Activated B cell treated with CpG ODN at 0.5 μM for 24 hours (primary cell): Measurements from ENCODE around the gene KCNH2. TPM values are rescaled to one million over a fixed set of nuclear protein-coding genes. Genes with fewer than 3 reads are reported as not detected.

Source experiments
- ATAC-seq: fragments of 200-7000 bp; cut with Tn5 transposase; one replicate; pipeline ENCODE4 v1.10.0; 2021; ENCODE audit warnings: low read depth, mild to moderate bottlenecking, moderate library complexity
- CTCF ChIA-PET: fragments of 350-600 bp; sonication (Branson Sonifier 250); formaldehyde crosslinking; loops from one replicate; lab custom pipeline; 2021; ENCODE audit warnings: antibody characterized with exemption; lab: Charles Lee
- POLR2A ChIA-PET: fragments of 350-600 bp; sonication (Branson Sonifier 250); formaldehyde crosslinking; loops from one replicate; lab custom pipeline; 2021; ENCODE audit warnings: antibody characterized with exemption; lab: Charles Lee
- DNase-seq: peaks from one replicate; pipeline ENCODE4 v3.0.0; 2022
- H3K27ac Mint-ChIP-seq: one replicate; pipeline ENCODE4 v1.8.0; 2020; ENCODE audit warnings: mixed read lengths
- H3K27me3 Mint-ChIP-seq: one replicate; pipeline ENCODE4 v1.8.0; 2021; ENCODE audit warnings: mixed read lengths
- H3K36me3 Mint-ChIP-seq: one replicate; pipeline ENCODE4 v1.8.0; 2021; ENCODE audit warnings: low read depth, mixed read lengths
- H3K4me1 Mint-ChIP-seq: one replicate; pipeline ENCODE4 v1.8.0; 2021; ENCODE audit warnings: mixed read lengths
- H3K4me3 Mint-ChIP-seq: one replicate; pipeline ENCODE4 v1.8.0; 2020; ENCODE audit warnings: mild to moderate bottlenecking, mixed read lengths
- H3K9me3 Mint-ChIP-seq: one replicate; pipeline ENCODE4 v1.8.0; 2020; ENCODE audit warnings: mixed read lengths
- intact Hi-C: fragments of 100-400 bp; cut with micrococcal nuclease; formaldehyde crosslinking; loops from one replicate; pipeline ENCODE4 v1.15.1; 2024
- total RNA-seq: library from RNA; stranded (reverse); gene quantifications from 2 replicates; pipeline ENCODE4 v1.2.3, GENCODE V29; 2022
- TF ChIP-seq, protein P1 (sequence below): fragments of 200-600 bp; IDR thresholded peaks from one replicate; pipeline ENCODE4 v1.8.0; 2022; ENCODE audit warnings: antibody characterized with exemption, mild to moderate bottlenecking

Gene KCNH2
- total RNA-seq, 1 donor from 2014 or later = 0.29 TPM

DNA sequence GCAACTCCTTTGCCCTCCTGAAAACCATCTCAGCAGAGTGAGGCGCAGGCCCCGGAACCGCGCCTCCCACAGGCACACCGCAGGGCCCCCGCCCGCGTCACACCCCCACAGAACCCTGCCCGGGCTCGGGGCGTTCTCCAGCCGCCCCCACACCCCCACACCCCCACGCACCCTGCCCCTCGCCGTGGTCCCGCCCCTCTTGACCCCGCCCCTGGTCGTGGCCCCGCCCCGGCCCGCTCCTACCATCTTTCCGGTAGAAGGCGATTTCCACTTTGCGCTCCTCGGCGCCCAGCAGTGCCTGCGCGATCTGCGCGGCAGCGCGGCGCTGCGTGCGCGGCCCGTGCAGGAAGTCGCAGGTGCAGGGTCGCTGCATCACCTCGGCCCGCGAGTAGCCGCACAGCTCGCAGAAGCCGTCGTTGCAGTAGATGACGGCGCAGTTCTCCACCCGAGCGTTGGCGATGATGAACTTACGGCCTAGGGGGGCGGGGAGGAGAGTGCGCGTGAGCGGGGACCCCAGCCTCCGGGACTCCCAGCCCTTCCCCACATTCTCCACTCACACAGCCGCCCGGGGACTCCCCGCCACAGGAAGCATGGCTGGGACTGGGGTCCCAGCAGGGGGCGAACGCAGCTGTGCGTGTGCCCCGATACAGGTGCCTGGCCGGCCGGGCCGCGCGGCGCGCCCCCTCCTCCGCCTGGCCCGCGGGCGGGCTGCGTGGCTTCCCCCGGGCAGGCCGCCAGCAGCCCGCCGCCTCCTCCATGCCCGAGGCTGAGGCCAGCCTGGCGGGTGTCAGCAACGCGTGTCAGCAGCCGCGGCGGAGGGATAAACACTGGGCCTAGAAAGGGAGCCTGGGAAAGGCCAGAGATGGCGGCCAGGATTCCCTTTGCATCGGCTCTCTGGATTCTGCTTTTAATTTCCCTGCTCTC, 3.4 kb downstream of the KCNH2 start:
- Mint-ChIP-seq H3K27me3 (peaks cover 29% of the 10 kb centered on the region), H3K27ac (no peak overlapping the region), H3K4me1 (peaks cover 41% of the 10 kb centered on the region), H3K4me3 (peak overlapping the region; percentile 85), H3K36me3 (no peaks in the 10 kb centered on the region), H3K9me3 (no peaks in the 10 kb centered on the region)
- intact Hi-C loops = loop anchor here (1.0 to 10.0 kb wide), 5 partner anchors 10 to 1260 kb away; partner anchors contain the start of gene SLC4A2
- POLR2A ChIA-PET = interaction anchor here (1.0 kb wide), 1 partner anchor 44 kb away, joined by 4 read pairs; no protein-coding TSS in a partner anchor
- TF ChIP-seq, protein P1, sequence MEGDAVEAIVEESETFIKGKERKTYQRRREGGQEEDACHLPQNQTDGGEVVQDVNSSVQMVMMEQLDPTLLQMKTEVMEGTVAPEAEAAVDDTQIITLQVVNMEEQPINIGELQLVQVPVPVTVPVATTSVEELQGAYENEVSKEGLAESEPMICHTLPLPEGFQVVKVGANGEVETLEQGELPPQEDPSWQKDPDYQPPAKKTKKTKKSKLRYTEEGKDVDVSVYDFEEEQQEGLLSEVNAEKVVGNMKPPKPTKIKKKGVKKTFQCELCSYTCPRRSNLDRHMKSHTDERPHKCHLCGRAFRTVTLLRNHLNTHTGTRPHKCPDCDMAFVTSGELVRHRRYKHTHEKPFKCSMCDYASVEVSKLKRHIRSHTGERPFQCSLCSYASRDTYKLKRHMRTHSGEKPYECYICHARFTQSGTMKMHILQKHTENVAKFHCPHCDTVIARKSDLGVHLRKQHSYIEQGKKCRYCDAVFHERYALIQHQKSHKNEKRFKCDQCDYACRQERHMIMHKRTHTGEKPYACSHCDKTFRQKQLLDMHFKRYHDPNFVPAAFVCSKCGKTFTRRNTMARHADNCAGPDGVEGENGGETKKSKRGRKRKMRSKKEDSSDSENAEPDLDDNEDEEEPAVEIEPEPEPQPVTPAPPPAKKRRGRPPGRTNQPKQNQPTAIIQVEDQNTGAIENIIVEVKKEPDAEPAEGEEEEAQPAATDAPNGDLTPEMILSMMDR = no peak
- peak; percentile 84 for ATAC-seq
- DNase-seq = peak; percentile 54
- CTCF ChIA-PET = interaction anchor here (2.0 kb wide), 1 partner anchor 9 kb away, joined by 6 read pairs; no protein-coding TSS in a partner anchor

- peak overlapping the region; percentile 85 for H3K4me3 Mint-ChIP-seq
- intact Hi-C loops = loop anchor here (1.0 to 10.0 kb wide), 4 partner anchors 10 to 1259 kb away; partner anchors contain the start of gene SLC4A2
- TF ChIP-seq, protein P1 = no peak
- no peaks in the 10 kb centered on the region for H3K9me3 Mint-ChIP-seq
- H3K27ac Mint-ChIP-seq = no peak overlapping the region
- no peak for DNase-seq
- H3K4me1 Mint-ChIP-seq = peaks cover 40% of the 10 kb centered on the region
- H3K27me3 Mint-ChIP-seq = peaks cover 30% of the 10 kb centered on the region
- no peak for ATAC-seq
- ChIA-PET POLR2A (interaction anchor here (0.8 kb wide), 1 partner anchor 9 kb away, joined by 3 read pairs; no protein-coding TSS in a partner anchor), CTCF (interaction anchor here (2.0 kb wide), 1 partner anchor 10 kb away, joined by 6 read pairs; no protein-coding TSS in a partner anchor)
- H3K36me3 Mint-ChIP-seq = no peaks in the 10 kb centered on the region
These were observed 4.3 kb downstream of the KCNH2 start for GRCh38 chr7:150973571-150974451.

GRCh38 chr7:150972741-150973140, 5.4 kb downstream of the KCNH2 start:
- Mint-ChIP-seq H3K4me1 (peaks cover 34% of the 10 kb centered on the region), H3K36me3 (no peaks in the 10 kb centered on the region), H3K27ac (no peak overlapping the region), H3K27me3 (peaks cover 27% of the 10 kb centered on the region), H3K4me3 (no peak overlapping the region), H3K9me3 (no peaks in the 10 kb centered on the region)
- DNase-seq (no peak), ATAC-seq (no peak)
- TF ChIP-seq, protein P1 = no peak
- intact Hi-C loops = loop anchor here (10.0 kb wide), 1 partner anchor 1258 kb away; a partner anchor contains a TSS
- ChIA-PET CTCF (no interaction called here), POLR2A (no interaction called here)

- no peaks in the 10 kb centered on the region for H3K9me3 Mint-ChIP-seq
- H3K27me3 Mint-ChIP-seq = peaks cover 22% of the 10 kb centered on the region
- H3K27ac Mint-ChIP-seq = no peak overlapping the region
- ATAC-seq = no peak
- POLR2A ChIA-PET = no interaction called here
- H3K36me3 Mint-ChIP-seq = no peaks in the 10 kb centered on the region
- TF ChIP-seq, protein P1 = no peak
- intact Hi-C loops = loop anchor here (10.0 kb wide), 1 partner anchor 1257 kb away; a partner anchor contains a TSS
- DNase-seq = no peak
- peaks cover 29% of the 10 kb centered on the region for H3K4me1 Mint-ChIP-seq
- no peak overlapping the region for H3K4me3 Mint-ChIP-seq
- CTCF ChIA-PET = no interaction called here
These were observed 6.1 kb downstream of the KCNH2 start for GRCh38 chr7:150972023-150972468.
